Kidney epithelial cell (primary cell): Measurements from ENCODE around the gene TRAPPC3. TPM values are rescaled to one million over a fixed set of nuclear protein-coding genes. Genes with fewer than 3 reads are reported as not detected.
A peak's percentile ranks its signal among the peaks of the same experiment; 100 is the strongest.

Experiments used
- DNase-seq: peaks from one replicate; pipeline ENCODE4 v3.0.0-alpha.2; 2010; ENCODE audit warnings: low read depth
- H3K27me3 ChIP-seq: 2 replicates; pipeline ENCODE4 v1.6.0; 2011; ENCODE audit warnings: low read length; ENCODE audit not compliant: control insufficient read depth, insufficient read depth
- H3K36me3 ChIP-seq: 2 replicates; pipeline ENCODE4 v1.5.1; 2011; ENCODE audit warnings: low read length; ENCODE audit not compliant: control insufficient read depth, insufficient read depth
- H3K4me3 ChIP-seq: 2 replicates; pipeline ENCODE4 v1.5.1; 2011; ENCODE audit warnings: low read depth, mild to moderate bottlenecking, control low read depth, low read length
- total RNA-seq: library from RNA; depleted of rRNA; stranded (reverse); fragments of >200 nt; gene quantifications from 2 replicates; pipeline ENCODE4 v1.2.3, GENCODE V29; 2015
- TF ChIP-seq, protein P1 (sequence below): IDR thresholded peaks from 2 replicates; pipeline ENCODE4 v1.5.1; 2011; ENCODE audit warnings: mild to moderate bottlenecking, moderate library complexity, low read length, control low read depth, inconsistent platforms; ENCODE audit not compliant: insufficient read depth, poor library complexity, severe bottlenecking

The TRAPPC3 gene
- total RNA-seq, 1 donor from 2014 or later: 105 TPM

DNA sequence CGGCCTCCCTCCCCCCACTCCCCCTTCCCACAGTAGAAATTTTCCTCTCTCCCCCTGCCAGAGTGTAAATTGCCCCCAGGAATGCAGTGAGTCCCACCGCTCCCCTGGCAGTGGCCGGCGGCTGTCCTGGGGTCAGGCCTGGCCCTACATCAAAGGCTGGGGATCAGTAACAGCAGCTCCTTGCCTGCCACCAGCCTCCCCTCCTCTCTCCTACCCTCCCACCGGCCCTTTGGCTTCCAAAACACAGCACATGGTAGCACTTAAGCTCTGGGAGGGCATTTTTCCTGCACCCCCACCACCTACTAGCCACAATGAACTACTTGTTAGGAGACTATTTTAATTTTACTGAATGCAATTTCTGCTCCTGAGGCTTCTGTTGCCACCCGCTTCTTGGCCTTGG lies 15.3 kb downstream of the TRAPPC3 start:
- no peak for DNase-seq
- no peak overlapping the region for H3K4me3 ChIP-seq
- H3K27me3 ChIP-seq: no peaks in the 10 kb centered on the region
- TF ChIP-seq, protein P1, sequence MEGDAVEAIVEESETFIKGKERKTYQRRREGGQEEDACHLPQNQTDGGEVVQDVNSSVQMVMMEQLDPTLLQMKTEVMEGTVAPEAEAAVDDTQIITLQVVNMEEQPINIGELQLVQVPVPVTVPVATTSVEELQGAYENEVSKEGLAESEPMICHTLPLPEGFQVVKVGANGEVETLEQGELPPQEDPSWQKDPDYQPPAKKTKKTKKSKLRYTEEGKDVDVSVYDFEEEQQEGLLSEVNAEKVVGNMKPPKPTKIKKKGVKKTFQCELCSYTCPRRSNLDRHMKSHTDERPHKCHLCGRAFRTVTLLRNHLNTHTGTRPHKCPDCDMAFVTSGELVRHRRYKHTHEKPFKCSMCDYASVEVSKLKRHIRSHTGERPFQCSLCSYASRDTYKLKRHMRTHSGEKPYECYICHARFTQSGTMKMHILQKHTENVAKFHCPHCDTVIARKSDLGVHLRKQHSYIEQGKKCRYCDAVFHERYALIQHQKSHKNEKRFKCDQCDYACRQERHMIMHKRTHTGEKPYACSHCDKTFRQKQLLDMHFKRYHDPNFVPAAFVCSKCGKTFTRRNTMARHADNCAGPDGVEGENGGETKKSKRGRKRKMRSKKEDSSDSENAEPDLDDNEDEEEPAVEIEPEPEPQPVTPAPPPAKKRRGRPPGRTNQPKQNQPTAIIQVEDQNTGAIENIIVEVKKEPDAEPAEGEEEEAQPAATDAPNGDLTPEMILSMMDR: no peak
- peaks cover 3% of the 10 kb centered on the region for H3K36me3 ChIP-seq

DNA sequence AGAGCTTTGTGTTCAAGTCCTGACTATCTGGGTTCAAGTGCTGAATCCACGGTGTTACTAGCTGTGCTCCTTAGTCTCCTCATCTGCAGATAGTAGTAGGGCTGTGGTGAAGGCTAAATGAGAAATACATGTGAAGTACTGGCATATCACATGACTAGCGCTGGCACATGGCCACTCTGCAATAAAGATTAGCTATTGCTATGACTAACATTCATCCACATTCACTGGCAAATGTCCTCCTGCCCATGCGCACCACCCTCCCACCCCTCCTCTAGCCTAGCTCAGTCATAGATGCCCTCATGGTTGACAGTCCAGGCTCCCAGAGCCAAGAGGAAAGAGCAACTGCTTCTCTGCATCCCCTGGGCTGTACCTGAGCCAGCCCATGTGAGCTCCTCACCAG lies 15.8 kb downstream of the TRAPPC3 start:
- TF ChIP-seq, protein P1: no peak
- peak; percentile 82 for DNase-seq

DNA sequence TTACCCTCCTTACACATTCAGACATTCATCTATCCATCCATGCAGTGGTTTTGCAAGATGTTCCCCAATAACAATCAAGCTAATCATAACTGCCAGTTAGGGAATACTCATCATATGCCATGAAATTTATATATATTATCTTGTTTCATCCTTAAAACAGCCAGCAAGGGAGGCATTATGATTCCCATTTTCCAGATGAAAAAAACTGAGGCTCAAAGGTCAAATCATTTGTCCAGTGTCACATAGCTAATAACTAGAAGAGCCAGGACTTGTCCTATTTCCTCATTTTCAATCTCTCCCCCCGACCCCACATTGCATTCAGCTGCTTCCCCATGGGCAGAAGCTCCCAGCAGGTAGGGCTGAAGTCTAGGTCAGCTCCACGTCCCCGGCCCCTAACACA lies 17.3 kb downstream of the TRAPPC3 start:
- Histone ChIP-seq H3K36me3 (no peaks in the 10 kb centered on the region), H3K27me3 (no peaks in the 10 kb centered on the region), H3K4me3 (no peak overlapping the region)
- TF ChIP-seq, protein P1: no peak
- DNase-seq: no peak

More for the DNA sequence above, 15.8 kb downstream of the TRAPPC3 start:
- Histone ChIP-seq H3K36me3 (peaks cover 3% of the 10 kb centered on the region), H3K4me3 (no peak overlapping the region), H3K27me3 (no peaks in the 10 kb centered on the region)

DNA sequence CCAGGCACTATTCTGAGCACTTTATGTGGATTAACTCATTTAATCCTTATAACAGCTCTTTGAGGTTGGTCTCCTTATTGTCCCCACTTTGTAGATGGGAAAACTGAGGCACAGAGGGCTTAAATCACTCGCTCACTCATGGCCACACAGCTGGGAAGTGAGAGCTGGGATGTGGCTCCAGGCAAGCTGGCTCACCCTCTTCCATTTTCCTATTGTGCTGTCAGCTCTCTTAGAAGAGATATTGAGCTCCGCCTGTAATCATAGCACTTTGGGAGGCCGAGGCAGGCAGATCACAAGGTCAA lies 20.4 kb downstream of the TRAPPC3 start:
- no peaks in the 10 kb centered on the region for H3K36me3 ChIP-seq
- H3K27me3 ChIP-seq: peaks cover 21% of the 10 kb centered on the region
- no peak for DNase-seq
- TF ChIP-seq, protein P1: no peak
- H3K4me3 ChIP-seq: no peak overlapping the region

DNA sequence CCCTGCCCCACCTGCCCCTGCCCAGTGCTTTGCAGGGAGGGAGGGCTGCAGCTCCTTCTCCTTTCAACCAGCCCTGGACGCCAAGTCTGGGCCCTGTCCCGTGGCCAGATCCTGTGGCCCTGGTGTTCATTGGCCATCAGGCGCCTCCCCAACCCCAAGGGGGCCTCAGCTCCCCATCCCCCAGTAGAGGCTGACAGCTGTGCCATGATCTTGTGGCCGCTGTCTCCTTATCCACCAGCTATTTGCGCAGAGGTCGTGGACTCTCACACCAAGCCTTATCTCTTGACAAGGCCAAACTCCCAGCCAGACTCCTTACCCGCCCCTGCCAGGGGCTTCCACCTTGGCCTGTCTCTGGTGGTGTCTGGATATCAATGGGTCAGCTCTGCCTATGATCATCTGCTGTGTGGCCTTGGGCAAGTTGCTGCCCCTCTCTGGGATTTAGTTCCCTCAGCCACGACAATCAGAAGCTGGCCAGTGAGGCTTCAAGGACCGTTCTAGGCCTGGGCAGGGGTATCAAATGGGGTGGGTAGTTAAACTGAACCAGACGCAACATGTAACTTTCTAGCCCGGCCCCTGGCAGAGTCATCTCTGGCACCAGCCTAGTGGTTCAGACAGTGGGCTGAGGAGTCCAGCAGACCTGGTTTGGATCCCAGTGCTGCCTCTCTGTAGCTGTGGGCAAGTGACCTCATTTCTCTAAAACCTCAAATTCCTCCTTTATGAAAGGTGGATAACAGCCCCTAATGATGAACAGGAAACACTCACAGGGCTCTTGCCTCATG lies 21.0 kb downstream of the TRAPPC3 start:
- Histone ChIP-seq H3K4me3 (no peak overlapping the region), H3K27me3 (peaks cover 23% of the 10 kb centered on the region), H3K36me3 (no peaks in the 10 kb centered on the region)
- DNase-seq: no peak
- TF ChIP-seq, protein P1: no peak
